OCI-LY3 (cell line): ENCODE data around the gene EYS.

Source experiments
- H2AFZ ChIP-seq: fragments of 200-600, 300-600 bp; shearing (Covaris generic); 2 replicates; pipeline ENCODE4 v1.6.0; 2014; ENCODE audit warnings: antibody characterized with exemption, low read depth, low read length
- H3K27ac ChIP-seq: fragments of 200-600, 300-600 bp; sonication (generic); 2 replicates; pipeline ENCODE4 v1.5.1; 2014; ENCODE audit warnings: mild to moderate bottlenecking, low read length, moderate library complexity, mixed read lengths
- H3K27me3 ChIP-seq: fragments of 200-600, 300-600 bp; sonication (generic); 2 replicates; pipeline ENCODE4 v1.6.1; 2014; ENCODE audit warnings: low read depth, low read length, mixed read lengths
- H3K36me3 ChIP-seq: fragments of 200-600, 300-600 bp; sonication (generic); replicated peaks from 2 replicates; pipeline ENCODE3; 2014; ENCODE audit warnings: low read depth, low read length, mixed read lengths
- H3K4me1 ChIP-seq: fragments of 300-600, 200-600 bp; sonication (generic); 2 replicates; pipeline ENCODE4 v1.6.1; 2014; ENCODE audit warnings: low read length, mixed read lengths
- H3K4me2 ChIP-seq: fragments of 200-600, 300-600 bp; sonication (generic); 2 replicates; pipeline ENCODE4 v1.6.1; 2014; ENCODE audit warnings: low read length, mixed read lengths
- H3K4me3 ChIP-seq: fragments of 300-600, 200-600 bp; sonication (generic); 2 replicates; pipeline ENCODE4 v1.5.1; 2014; ENCODE audit warnings: antibody characterized with exemption, mild to moderate bottlenecking, low read length, moderate library complexity
- H3K79me2 ChIP-seq: fragments of 300-600, 200-600 bp; shearing (Covaris generic); 2 replicates; pipeline ENCODE4 v1.6.1; 2014; ENCODE audit warnings: mild to moderate bottlenecking, low read length, mixed read lengths
- H3K9ac ChIP-seq: fragments of 300-600, 200-600 bp; shearing (Covaris generic); 2 replicates; pipeline ENCODE4 v1.6.0; 2014; ENCODE audit warnings: mild to moderate bottlenecking, low read length, moderate library complexity
- H3K9me3 ChIP-seq: fragments of 200-600, 300-600 bp; shearing (Covaris generic); 2 replicates; pipeline ENCODE4 v1.6.1; 2014; ENCODE audit warnings: low read length, mixed read lengths; ENCODE audit not compliant: insufficient read depth
- H4K20me1 ChIP-seq: fragments of 200-600, 300-600 bp; sonication (generic); 2 replicates; pipeline ENCODE4 v1.6.1; 2016; ENCODE audit warnings: low read length, mixed read lengths; ENCODE audit not compliant: insufficient read depth
- EZH2phosphoT487 ChIP-seq: fragments of 200-600 bp; shearing (Covaris generic); IDR thresholded peaks from 2 replicates; pipeline ENCODE4 v1.6.1; 2018; ENCODE audit warnings: antibody characterized with exemption, mixed run types, low read depth
- TF ChIP-seq, protein P1 (sequence below): fragments of 200-600, 300-600 bp; sonication (generic); IDR thresholded peaks from 2 replicates; pipeline ENCODE4 v1.5.1; 2014; ENCODE audit warnings: antibody characterized with exemption, low read length, low read depth

Gene EYS

DNA sequence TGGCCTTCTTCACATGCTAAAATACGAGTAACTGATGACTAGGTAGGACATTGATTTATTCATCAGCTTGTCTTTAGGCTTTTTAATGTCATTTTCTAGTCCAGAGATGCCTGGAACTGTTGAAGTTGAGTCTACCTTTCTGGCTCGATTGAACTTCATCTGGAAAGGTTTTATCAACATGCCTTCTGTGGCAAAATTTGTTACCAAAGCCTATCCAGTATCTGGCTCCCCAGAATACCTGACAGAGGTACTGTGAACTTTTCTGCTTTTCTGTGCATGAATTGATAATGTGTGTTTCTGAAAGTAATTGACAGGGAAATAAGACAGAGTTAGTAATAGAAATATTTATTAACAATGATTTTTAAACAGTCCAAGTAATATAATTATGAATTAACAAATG is 2000.4 kb downstream of the EYS start:
- H4K20me1 ChIP-seq, result 0 out of 2 replicates have a peak, but pooled peaks cover 6% of the 10 kb centered on the region
- H3K27ac ChIP-seq, result no peak overlapping the region
- H2AFZ ChIP-seq, result no peak overlapping the region
- TF ChIP-seq EZH2phosphoT487, result no peak
- TF ChIP-seq, protein P1, sequence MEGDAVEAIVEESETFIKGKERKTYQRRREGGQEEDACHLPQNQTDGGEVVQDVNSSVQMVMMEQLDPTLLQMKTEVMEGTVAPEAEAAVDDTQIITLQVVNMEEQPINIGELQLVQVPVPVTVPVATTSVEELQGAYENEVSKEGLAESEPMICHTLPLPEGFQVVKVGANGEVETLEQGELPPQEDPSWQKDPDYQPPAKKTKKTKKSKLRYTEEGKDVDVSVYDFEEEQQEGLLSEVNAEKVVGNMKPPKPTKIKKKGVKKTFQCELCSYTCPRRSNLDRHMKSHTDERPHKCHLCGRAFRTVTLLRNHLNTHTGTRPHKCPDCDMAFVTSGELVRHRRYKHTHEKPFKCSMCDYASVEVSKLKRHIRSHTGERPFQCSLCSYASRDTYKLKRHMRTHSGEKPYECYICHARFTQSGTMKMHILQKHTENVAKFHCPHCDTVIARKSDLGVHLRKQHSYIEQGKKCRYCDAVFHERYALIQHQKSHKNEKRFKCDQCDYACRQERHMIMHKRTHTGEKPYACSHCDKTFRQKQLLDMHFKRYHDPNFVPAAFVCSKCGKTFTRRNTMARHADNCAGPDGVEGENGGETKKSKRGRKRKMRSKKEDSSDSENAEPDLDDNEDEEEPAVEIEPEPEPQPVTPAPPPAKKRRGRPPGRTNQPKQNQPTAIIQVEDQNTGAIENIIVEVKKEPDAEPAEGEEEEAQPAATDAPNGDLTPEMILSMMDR, result no peak
- H3K9ac ChIP-seq, result no peak overlapping the region
- no peak overlapping the region for H3K4me2 ChIP-seq
- no peaks in the 10 kb centered on the region for H3K27me3 ChIP-seq
- H3K79me2 ChIP-seq, result no peaks in the 10 kb centered on the region
- peaks cover 69% of the 10 kb centered on the region for H3K36me3 ChIP-seq
- no peaks in the 10 kb centered on the region for H3K4me1 ChIP-seq
- H3K9me3 ChIP-seq, result no peaks in the 10 kb centered on the region
- H3K4me3 ChIP-seq, result no peak overlapping the region

DNA sequence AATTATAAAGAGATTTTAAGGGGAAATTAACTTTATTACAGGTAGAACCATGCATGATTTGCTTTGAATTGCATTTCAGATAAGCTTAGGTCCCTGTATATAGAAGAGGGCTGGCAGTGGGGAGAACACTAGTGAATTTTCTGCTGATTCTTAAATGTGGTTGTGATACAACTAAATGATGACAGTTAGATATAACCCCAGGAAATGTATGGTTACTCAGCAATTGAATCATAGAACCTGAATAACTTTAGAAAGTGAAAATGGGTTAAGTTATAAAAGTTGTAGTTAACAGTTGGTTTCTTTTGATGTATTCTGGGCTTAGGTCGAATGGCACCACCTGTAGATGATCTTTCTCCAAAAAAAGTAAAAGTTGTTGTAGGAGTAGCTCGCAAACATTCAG is 2001.3 kb downstream of the EYS start:
- no peak for TF ChIP-seq EZH2phosphoT487
- TF ChIP-seq, protein P1, result no peak
- H3K4me2 ChIP-seq, result no peak overlapping the region
- H3K9ac ChIP-seq, result no peak overlapping the region
- 0 out of 2 replicates have a peak, but pooled peaks cover 6% of the 10 kb centered on the region for H4K20me1 ChIP-seq
- peaks cover 65% of the 10 kb centered on the region for H3K36me3 ChIP-seq
- H3K9me3 ChIP-seq, result no peaks in the 10 kb centered on the region
- H3K4me3 ChIP-seq, result no peak overlapping the region
- no peak overlapping the region for H2AFZ ChIP-seq
- no peaks in the 10 kb centered on the region for H3K4me1 ChIP-seq
- H3K79me2 ChIP-seq, result no peaks in the 10 kb centered on the region
- H3K27ac ChIP-seq, result no peak overlapping the region
- no peaks in the 10 kb centered on the region for H3K27me3 ChIP-seq

DNA sequence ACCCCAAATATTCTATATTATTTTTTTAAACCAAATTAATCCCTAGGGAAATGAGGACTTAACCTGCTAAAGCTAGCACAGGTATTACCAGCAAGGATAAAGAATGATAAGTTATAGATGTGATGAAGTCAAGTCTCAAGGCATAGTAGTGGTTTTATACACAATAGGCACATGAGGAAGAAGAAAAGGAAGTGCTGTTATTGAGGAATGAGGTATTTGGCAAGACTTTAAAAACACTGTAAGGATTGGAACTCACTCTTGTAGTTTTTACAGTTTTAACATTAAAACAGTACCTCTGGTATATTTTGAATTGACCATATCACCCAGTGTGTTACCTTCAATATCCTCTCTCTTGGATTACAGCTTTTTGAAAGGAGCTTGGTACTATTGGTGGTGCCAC is 2016.8 kb downstream of the EYS start:
- no peak overlapping the region for H3K27ac ChIP-seq
- peaks cover 19% of the 10 kb centered on the region; the same call in 1 of the 2 replicates for H4K20me1 ChIP-seq
- no peak overlapping the region for H3K4me2 ChIP-seq
- H3K4me3 ChIP-seq, result no peak overlapping the region
- H2AFZ ChIP-seq, result no peak overlapping the region
- peaks cover 21% of the 10 kb centered on the region for H3K36me3 ChIP-seq
- H3K9me3 ChIP-seq, result no peaks in the 10 kb centered on the region
- H3K4me1 ChIP-seq, result peaks cover 9% of the 10 kb centered on the region
- no peak overlapping the region for H3K9ac ChIP-seq
- H3K27me3 ChIP-seq, result no peaks in the 10 kb centered on the region
- peaks cover 17% of the 10 kb centered on the region for H3K79me2 ChIP-seq
- no peak for TF ChIP-seq EZH2phosphoT487
- TF ChIP-seq, protein P1, result no peak

DNA sequence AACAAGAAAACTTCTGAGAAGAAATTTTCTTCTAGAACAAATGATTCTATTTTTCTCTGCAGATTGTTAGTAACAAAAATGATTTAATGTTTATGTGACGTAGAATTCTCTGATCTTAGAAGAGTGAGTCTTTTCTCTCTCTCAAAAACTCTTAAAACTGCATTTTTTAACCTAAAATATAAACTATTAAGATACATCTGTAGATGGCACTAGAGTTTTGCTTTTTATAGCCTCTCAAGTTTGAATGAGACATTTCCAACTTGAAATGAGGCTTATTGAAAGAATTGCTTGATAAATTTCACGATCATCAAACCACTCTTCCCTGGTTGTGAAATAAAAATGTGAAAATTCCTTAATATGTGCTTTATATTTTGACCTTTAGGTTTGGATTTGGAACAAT is 2017.6 kb downstream of the EYS start:
- H3K9me3 ChIP-seq, result no peaks in the 10 kb centered on the region
- H3K36me3 ChIP-seq, result peaks cover 26% of the 10 kb centered on the region
- TF ChIP-seq, protein P1, result no peak
- no peak for TF ChIP-seq EZH2phosphoT487
- peaks cover 19% of the 10 kb centered on the region; the same call in 1 of the 2 replicates for H4K20me1 ChIP-seq
- no peak overlapping the region for H3K4me3 ChIP-seq
- H3K4me2 ChIP-seq, result no peak overlapping the region
- no peak overlapping the region for H2AFZ ChIP-seq
- H3K9ac ChIP-seq, result no peak overlapping the region
- peaks cover 16% of the 10 kb centered on the region for H3K4me1 ChIP-seq
- H3K27me3 ChIP-seq, result no peaks in the 10 kb centered on the region
- H3K27ac ChIP-seq, result no peak overlapping the region
- peaks cover 21% of the 10 kb centered on the region for H3K79me2 ChIP-seq
